Right hindlimb (tissue), 1 donor: ENCODE measurements around the gene RAPGEF4.
A peak's percentile ranks its signal among the peaks of the same experiment; 100 is the strongest.

Experiments used
- DNase-seq: peaks from one replicate; pipeline ENCODE4 v3.0.0-alpha.2; 2018

RAPGEF4 gene

GRCh38 chr2:173048897-173049661, 313.4 kb downstream of the RAPGEF4 start:
- DNase-seq, result peak; percentile 54

DNA sequence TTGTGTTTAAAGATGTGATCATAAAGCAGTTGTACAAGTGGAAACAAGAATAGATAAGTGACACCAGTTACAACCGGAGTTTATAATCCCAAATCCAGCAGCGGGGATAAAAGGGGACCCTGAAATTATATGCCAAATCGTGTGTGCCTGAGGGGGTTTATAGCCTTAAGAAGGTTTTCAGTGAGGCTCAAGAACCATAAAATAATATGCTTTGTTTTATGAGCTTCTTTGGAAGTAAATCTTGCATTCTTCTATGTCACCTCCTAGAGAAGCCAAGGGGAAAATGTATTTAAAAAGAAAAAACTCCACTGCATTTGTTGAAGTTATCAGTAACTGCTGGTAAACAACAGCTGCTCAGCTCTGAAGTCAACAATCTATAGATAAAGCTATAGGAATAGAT, 314.2 kb downstream of the RAPGEF4 start:
- DNase-seq, result no peak

DNA sequence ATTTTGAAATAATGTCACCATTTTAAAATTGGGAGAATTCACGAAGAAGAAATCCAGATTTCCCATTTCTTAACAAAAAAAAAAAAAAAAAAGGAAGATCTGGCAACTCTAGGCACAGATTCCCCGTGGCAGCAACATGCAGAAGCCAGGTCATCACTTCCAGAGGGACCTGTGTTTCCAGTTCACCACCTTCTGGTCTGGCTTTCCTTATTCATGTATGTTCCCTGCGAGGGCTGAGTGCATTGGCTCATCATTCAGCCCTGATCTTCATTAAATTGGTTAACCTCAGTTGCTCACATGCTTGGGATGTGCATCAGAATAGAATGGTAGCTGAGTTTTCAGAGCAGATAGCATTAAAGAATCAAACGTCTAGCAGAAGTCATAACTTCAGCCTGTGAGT, 315.0 kb downstream of the RAPGEF4 start:
- no peak for DNase-seq

DNA sequence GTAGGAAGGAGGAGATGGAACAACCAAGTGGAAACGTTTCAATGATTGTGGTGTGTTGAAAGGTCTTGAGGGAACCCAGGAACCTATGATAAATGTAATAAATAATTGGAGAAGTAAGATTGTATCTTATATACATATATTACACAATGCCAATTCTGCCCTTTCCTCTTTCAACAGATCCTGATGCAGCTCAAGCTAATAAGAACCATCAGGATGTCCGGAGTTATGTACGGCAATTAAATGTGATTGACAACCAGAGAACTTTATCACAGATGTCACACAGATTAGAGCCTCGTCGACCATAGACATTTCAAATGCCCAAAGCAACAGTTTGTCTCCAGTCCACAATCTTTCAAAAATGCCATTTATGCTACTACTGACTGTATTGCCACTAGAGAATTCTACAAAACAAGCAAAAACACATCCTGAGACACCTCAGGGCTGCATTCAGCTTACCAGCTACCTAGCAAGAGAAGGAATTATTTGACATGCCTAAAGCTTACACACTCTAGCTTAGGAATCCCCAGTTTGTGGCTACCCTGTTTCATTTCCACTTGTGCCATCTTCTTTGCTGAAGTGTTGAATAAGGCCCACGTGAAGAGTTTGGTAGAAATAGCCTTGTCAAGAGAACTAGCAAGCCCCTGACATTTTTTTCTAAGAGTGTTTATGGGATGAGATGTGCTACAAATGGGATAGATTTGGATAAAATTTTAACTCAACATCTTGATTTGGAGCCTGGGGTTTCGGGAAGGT, 316.0 kb downstream of the RAPGEF4 start:
- DNase-seq, result no peak

DNA sequence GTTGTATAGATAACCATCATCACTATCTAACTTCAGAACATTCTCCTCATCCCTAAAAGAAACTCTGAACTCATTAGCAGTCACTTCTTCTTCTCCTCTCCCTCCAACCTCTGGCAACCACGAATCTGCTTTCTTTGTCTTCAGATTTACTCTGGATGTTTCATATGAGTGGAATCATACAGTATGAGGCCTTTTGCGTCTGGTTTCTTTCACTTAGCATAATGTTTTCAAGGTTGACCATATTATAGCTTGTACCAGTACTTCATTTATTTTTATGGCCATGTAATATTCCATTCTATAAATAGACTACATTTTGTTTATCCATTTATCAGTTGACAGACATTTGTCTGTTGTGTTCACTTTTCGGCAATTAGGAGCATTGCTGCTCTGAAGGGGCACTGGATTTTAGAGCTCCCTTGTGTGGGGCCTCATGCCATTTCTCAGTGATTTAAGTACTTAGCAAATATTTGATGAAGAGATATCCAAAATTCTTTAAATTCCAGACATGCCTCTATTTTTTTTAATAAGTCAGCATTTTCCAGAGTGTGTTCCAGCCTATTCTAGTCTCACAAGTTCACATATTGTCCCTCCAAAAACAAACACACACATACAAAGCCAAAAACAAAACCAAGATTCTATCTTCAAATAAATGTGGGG, 317.5 kb downstream of the RAPGEF4 start:
- DNase-seq, result no peak

DNA sequence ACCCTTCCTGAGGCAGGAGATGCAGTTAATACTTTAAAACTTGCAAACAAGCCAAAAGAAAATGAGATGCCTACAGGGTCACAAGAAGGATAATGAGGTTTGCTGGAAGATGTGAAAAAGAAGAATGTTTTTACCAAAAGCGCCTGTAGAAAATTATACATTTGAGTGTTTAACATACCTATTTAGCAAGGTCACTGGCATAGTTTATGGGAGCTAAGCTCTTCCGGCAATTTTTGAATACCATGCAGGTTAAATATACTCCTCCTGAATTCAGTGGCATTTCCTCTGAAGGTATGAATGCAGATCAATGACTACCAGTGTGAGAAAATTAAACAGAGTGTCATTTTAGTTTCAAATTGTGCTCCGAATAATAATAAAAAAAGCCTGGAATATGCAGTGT, 318.8 kb downstream of the RAPGEF4 start:
- DNase-seq, result no peak

GRCh38 chr2:173056705-173057364, 321.2 kb downstream of the RAPGEF4 start:
- no peak for DNase-seq

GRCh38 chr2:173058097-173058496, 322.5 kb downstream of the RAPGEF4 start:
- DNase-seq, result no peak

DNA sequence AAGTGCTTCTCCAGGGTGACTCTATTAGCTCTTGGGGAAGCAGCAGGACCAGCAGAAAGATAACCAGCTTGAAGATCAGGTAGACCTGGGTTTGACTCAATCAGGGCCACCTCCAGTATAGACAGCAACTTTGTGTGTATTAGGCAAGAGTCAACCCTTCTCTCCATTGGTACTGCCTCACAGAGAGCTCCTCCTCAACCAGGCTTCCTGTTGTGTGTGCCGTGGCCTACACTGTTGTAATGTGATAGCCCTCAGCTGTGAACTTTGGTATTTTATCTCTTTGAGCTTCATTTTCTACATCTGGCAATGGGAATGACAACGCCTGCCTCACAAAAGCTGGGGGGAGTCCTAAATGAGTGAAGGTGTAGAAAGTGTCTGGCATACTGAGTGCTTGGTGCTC, 323.0 kb downstream of the RAPGEF4 start:
- no peak for DNase-seq

GRCh38 chr2:173059292-173059691, 323.6 kb downstream of the RAPGEF4 start:
- no peak for DNase-seq

GRCh38 chr2:173059971-173060461, 324.4 kb downstream of the RAPGEF4 start:
- no peak for DNase-seq

DNA sequence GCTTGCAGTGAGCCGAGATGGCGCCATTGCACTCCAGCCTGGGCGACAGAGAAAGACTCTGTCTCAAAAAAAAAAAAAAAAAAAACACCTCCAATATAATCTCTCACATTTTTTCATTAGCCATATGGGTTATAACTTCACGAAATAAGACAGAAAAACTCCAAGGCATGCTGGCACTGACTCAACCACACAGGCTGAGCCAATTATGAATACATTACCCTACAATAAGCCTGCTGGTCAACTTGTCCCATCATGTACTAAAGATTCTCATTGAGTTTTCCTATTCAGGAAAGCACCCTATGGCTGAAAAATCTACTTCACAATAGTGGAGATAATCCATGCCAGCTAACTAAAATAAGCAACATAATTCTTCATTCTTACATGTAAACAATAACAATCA, 327.2 kb downstream of the RAPGEF4 start:
- DNase-seq, result no peak

DNA sequence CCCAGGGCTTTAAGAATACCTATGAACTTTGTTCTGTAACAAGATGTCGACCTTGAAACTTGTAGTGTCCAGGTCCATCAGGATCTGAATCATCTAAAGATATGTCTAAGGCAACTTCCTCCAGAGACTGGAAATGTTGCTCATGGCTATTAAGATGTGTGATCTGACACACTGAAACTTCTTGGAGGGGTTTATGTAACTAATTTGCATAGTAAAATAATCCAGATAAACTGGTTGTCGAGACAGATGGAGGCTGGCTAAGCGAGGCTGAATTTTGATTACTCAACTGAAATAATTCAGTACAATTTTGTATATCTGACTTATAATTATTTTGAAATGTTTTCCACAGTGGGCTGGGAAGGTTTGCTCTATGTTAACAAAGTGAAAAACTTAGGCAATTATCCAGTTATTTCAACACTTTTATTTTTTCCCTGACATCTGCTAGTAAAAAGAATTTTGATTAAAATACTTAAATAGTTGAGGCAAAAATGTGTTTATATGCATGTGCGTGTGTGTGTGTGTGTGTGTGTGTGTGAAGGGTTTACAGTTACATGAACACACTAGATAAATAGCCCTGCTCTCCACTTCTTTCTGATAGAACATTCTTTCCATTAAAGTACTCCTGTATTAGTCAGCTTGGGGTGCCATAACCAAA, 328.6 kb downstream of the RAPGEF4 start:
- DNase-seq, result no peak

GRCh38 chr2:173066887-173067676, 331.4 kb downstream of the RAPGEF4 start:
- DNase-seq, result no peak

GRCh38 chr2:173075056-173075780, 339.6 kb downstream of the RAPGEF4 start:
- no peak for DNase-seq

DNA sequence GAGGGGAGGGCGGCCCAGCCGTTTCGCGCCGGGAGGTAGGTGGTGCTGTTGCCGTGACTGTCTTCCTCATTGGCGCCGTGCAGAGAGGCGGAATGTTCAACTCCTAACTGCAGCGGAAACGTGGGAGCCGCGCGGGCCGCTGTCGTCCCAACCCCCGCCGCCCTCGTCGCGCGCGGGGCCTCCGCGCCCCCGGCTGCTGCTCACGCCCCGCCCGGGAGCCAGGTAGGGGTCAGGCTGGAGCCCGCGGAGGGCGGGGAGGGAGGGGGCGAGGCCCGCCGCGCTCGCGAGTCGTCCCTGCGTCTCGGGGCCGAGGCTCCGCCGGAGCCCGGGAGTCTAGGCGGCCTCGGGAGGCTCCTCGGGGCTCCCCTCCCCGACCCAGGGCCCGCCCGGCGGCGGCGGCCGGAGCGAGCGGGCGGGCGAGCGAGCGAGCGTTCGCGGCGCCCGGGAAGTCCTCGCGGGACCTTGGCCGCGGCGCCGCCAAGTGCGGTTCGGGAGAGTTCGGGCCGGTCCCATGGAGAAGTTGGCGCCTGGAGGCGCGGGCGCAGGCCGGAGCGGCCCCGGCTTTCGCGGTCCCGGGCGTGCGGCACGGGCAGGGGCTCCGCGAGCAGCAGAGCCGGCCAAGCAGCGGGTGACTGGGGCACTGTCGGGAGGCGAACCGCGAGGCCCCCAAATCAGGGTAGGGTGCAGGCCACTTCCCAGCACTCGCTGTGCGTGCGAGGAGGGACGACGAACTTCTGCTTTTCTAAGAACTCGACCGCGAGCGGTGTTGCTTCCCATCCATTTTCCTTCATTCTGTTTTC, 340.3 kb downstream of the RAPGEF4 start, which contains the start of gene MAP3K20:
Gene MAP3K20 (plus strand): TSS at position 66 of the 800 bp plus-strand sequence. CDS start 15,186 bp downstream, outside the sequence.
- peak; percentile 84 for DNase-seq

GRCh38 chr2:173076581-173077345, 341.1 kb downstream of the RAPGEF4 start:
- peak; percentile 79 for DNase-seq

GRCh38 chr2:173077506-173078177, 342.0 kb downstream of the RAPGEF4 start:
- DNase-seq, result no peak

GRCh38 chr2:173079141-173079540, 343.5 kb downstream of the RAPGEF4 start:
- no peak for DNase-seq
